ENCODE measurements around the gene TSPAN8.

TSPAN8 gene

DNA sequence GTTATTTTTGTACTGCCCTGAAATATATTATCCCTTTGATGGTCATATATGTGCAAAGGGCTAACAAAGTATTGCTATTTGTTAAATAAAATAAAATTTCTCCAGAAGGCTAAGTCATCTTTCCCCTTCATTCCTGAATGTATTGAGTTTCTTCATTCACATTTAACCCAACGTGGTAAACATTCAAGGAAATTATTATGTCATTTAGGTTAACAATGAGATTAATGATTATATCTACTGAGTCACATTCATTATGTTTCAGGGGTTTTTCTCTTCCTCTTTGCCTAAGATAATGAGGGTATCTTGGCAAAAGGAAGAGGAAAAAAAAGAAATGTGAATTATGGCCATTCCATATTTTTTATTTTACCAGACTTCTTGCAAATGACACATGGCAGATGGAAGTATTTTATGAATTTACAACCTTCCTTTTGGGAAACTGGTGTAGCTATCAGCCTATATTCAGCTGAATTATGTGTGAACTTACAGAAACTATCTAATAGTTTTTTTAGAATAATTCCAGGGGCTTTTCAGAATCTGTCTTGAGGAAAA is 27.2 kb downstream of the TSPAN8 start:
- no peaks in the 10 kb centered on the region for H3K9me3 ChIP-seq (ENCODE audit: control insufficient read depth, insufficient read depth, low read depth, low read length)
- no peak overlapping the region for H3K4me3 ChIP-seq (ENCODE audit: low read depth, low read length)
- POLR2A ChIA-PET = no interaction called here
- H3K36me3 ChIP-seq (ENCODE audit: control insufficient read depth in 2 of 2, insufficient read depth in 1 of 2, low read length in 2 of 2) = no peaks in the 10 kb centered on the region
- no peak overlapping the region for H3K27ac ChIP-seq (ENCODE audit: extremely low read depth, low read depth, low read length)
- CTCF ChIA-PET = no interaction called here
- no peak for TF ChIP-seq PRDM1 (tag by site-specific recombination; IDR thresholded peaks at IDR 0.05)
- TF ChIP-seq, protein P1, sequence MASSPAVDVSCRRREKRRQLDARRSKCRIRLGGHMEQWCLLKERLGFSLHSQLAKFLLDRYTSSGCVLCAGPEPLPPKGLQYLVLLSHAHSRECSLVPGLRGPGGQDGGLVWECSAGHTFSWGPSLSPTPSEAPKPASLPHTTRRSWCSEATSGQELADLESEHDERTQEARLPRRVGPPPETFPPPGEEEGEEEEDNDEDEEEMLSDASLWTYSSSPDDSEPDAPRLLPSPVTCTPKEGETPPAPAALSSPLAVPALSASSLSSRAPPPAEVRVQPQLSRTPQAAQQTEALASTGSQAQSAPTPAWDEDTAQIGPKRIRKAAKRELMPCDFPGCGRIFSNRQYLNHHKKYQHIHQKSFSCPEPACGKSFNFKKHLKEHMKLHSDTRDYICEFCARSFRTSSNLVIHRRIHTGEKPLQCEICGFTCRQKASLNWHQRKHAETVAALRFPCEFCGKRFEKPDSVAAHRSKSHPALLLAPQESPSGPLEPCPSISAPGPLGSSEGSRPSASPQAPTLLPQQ (tag by site-specific recombination; IDR thresholded peaks at IDR 0.05) = no peak
- no peak for TF ChIP-seq ZBTB48 (tag by site-specific recombination; IDR thresholded peaks at IDR 0.05)
- no peak for TF ChIP-seq SALL2 (tag by site-specific recombination; IDR thresholded peaks at IDR 0.05; ENCODE audit: borderline replicate concordance)
- TF ChIP-seq RBAK (tag by site-specific recombination; IDR thresholded peaks at IDR 0.05) = no peak
- TF ChIP-seq TCF7L2 (IDR thresholded peaks at IDR 0.05; ENCODE audit: borderline replicate concordance, low read depth, low read length) = no peak
- TF ChIP-seq HOXC10 (CRISPR knock-in tag; IDR thresholded peaks at IDR 0.05) = no peak
- no peak for TF ChIP-seq ZSCAN30 (tag by site-specific recombination; IDR thresholded peaks at IDR 0.05)
- no peak for TF ChIP-seq ZBTB21 (tag by site-specific recombination; IDR thresholded peaks at IDR 0.05)
- TF ChIP-seq ZNF155 (tag by site-specific recombination; IDR thresholded peaks at IDR 0.05) = no peak
- no peak for TF ChIP-seq ZNF10 (tag by site-specific recombination; IDR thresholded peaks at IDR 0.05)
- no peak for TF ChIP-seq WT1 (tag by site-specific recombination; IDR thresholded peaks at IDR 0.05)
- no peak for TF ChIP-seq KLF9 (tag by site-specific recombination; IDR thresholded peaks at IDR 0.05; ENCODE audit: low read depth)
- TF ChIP-seq, protein P2, sequence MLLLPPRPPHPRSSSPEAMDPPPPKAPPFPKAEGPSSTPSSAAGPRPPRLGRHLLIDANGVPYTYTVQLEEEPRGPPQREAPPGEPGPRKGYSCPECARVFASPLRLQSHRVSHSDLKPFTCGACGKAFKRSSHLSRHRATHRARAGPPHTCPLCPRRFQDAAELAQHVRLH (tag by site-specific recombination; IDR thresholded peaks at IDR 0.05) = no peak
- no peak for TF ChIP-seq ZNF121 (tag by site-specific recombination; IDR thresholded peaks at IDR 0.05)
- no peak for TF ChIP-seq ZNF596 (tag by site-specific recombination; IDR thresholded peaks at IDR 0.05)
- no peak for TF ChIP-seq ZNF174 (tag by site-specific recombination; IDR thresholded peaks at IDR 0.05)
- H3K4me1 ChIP-seq (ENCODE audit: control insufficient read depth, insufficient read depth, low read length) = peaks cover 7% of the 10 kb centered on the region

DNA sequence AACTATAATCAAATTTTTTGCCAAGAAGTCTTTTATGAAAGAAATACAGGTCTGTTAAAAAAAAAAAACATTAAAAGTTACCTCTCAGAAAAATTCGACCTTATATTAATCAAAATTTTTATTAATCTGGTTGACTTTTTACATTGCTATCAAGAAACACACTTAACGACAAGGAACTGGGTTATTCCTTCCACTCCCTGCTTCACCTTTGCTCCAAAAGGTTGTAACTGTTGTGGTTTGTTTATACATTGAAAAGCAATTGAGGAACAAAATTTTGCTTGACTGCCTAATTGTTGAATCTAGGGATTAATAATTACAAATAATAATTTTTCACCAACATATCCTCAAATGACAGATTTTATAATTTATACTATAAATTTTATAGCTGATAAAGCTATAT is 28.4 kb downstream of the TSPAN8 start:
- Histone ChIP-seq H3K36me3 (ENCODE audit: control insufficient read depth in 2 of 2, insufficient read depth in 1 of 2, low read length in 2 of 2) (no peaks in the 10 kb centered on the region), H3K9me3 (ENCODE audit: control insufficient read depth, insufficient read depth, low read depth, low read length) (no peaks in the 10 kb centered on the region), H3K4me3 (ENCODE audit: low read depth, low read length) (no peak overlapping the region), H3K27ac (ENCODE audit: extremely low read depth, low read depth, low read length) (no peak overlapping the region), H3K4me1 (ENCODE audit: control insufficient read depth, insufficient read depth, low read length) (peaks cover 5% of the 10 kb centered on the region)
- ChIA-PET POLR2A (no interaction called here), CTCF (interaction anchor here (0.5 kb wide), 1 partner anchor 8 kb away, joined by 3 read pairs; no protein-coding TSS in a partner anchor)
- TF ChIP-seq ZFP69B (tag by site-specific recombination; IDR thresholded peaks at IDR 0.05) = no peak
- no peak for TF ChIP-seq ZFP3 (tag by site-specific recombination; IDR thresholded peaks at IDR 0.05; ENCODE audit: low read depth)
- no peak for TF ChIP-seq YY1 (tag by site-specific recombination; IDR thresholded peaks at IDR 0.05)
- TF ChIP-seq, protein P3, sequence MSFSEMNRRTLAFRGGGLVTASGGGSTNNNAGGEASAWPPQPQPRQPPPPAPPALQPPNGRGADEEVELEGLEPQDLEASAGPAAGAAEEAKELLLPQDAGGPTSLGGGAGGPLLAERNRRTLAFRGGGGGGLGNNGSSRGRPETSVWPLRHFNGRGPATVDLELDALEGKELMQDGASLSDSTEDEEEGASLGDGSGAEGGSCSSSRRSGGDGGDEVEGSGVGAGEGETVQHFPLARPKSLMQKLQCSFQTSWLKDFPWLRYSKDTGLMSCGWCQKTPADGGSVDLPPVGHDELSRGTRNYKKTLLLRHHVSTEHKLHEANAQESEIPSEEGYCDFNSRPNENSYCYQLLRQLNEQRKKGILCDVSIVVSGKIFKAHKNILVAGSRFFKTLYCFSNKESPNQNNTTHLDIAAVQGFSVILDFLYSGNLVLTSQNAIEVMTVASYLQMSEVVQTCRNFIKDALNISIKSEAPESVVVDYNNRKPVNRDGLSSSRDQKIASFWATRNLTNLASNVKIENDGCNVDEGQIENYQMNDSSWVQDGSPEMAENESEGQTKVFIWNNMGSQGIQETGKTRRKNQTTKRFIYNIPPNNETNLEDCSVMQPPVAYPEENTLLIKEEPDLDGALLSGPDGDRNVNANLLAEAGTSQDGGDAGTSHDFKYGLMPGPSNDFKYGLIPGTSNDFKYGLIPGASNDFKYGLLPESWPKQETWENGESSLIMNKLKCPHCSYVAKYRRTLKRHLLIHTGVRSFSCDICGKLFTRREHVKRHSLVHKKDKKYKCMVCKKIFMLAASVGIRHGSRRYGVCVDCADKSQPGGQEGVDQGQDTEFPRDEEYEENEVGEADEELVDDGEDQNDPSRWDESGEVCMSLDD (tag by site-specific recombination; IDR thresholded peaks at IDR 0.05) = no peak
- TF ChIP-seq REPIN1 (tag by site-specific recombination; IDR thresholded peaks at IDR 0.05; ENCODE audit: low read depth) = no peak
- no peak for TF ChIP-seq ZBTB48 (tag by site-specific recombination; IDR thresholded peaks at IDR 0.05)
- TF ChIP-seq, protein P4, sequence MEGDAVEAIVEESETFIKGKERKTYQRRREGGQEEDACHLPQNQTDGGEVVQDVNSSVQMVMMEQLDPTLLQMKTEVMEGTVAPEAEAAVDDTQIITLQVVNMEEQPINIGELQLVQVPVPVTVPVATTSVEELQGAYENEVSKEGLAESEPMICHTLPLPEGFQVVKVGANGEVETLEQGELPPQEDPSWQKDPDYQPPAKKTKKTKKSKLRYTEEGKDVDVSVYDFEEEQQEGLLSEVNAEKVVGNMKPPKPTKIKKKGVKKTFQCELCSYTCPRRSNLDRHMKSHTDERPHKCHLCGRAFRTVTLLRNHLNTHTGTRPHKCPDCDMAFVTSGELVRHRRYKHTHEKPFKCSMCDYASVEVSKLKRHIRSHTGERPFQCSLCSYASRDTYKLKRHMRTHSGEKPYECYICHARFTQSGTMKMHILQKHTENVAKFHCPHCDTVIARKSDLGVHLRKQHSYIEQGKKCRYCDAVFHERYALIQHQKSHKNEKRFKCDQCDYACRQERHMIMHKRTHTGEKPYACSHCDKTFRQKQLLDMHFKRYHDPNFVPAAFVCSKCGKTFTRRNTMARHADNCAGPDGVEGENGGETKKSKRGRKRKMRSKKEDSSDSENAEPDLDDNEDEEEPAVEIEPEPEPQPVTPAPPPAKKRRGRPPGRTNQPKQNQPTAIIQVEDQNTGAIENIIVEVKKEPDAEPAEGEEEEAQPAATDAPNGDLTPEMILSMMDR (tag by site-specific recombination; IDR thresholded peaks at IDR 0.05) = no peak
- no peak for TF ChIP-seq ZNF600 (tag by site-specific recombination; IDR thresholded peaks at IDR 0.05)
- no peak for TF ChIP-seq ZFHX2 (tag by site-specific recombination; conservative IDR thresholded peaks at IDR 0.05)
- TF ChIP-seq SP2 (tag by site-specific recombination; IDR thresholded peaks at IDR 0.05) = no peak
- TF ChIP-seq ZNF16 (tag by site-specific recombination; IDR thresholded peaks at IDR 0.05; ENCODE audit: low read depth) = no peak
- no peak for TF ChIP-seq ZNF776 (tag by site-specific recombination; IDR thresholded peaks at IDR 0.05; ENCODE audit: borderline replicate concordance)
- TF ChIP-seq, protein P5, sequence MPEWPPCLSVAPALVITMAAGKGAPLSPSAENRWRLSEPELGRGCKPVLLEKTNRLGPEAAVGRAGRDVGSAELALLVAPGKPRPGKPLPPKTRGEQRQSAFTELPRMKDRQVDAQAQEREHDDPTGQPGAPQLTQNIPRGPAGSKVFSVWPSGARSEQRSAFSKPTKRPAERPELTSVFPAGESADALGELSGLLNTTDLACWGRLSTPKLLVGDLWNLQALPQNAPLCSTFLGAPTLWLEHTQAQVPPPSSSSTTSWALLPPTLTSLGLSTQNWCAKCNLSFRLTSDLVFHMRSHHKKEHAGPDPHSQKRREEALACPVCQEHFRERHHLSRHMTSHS (tag by site-specific recombination; IDR thresholded peaks at IDR 0.05) = no peak
- TF ChIP-seq TCF7L2 (IDR thresholded peaks at IDR 0.05; ENCODE audit: borderline replicate concordance, low read depth, low read length) = no peak

Measured in HEK293 (cell line).